NT2/D1 (cell line): ENCODE results near the gene IZUMO1R.

ENCODE experiments used
- SUZ12 ChIP-seq: IDR thresholded peaks from 2 replicates; pipeline ENCODE4 v1.6.1; 2011; ENCODE audit not compliant: insufficient read length, insufficient read depth; ENCODE audit errors: extremely low read depth
- YY1 ChIP-seq: IDR thresholded peaks from 2 replicates; pipeline ENCODE4 v1.6.1; 2011; ENCODE audit not compliant: insufficient read length, insufficient read depth
- ZNF274 ChIP-seq: IDR thresholded peaks from 2 replicates; pipeline ENCODE4 v1.6.1; 2011; ENCODE audit warnings: mild to moderate bottlenecking, low read depth, low read length

DNA sequence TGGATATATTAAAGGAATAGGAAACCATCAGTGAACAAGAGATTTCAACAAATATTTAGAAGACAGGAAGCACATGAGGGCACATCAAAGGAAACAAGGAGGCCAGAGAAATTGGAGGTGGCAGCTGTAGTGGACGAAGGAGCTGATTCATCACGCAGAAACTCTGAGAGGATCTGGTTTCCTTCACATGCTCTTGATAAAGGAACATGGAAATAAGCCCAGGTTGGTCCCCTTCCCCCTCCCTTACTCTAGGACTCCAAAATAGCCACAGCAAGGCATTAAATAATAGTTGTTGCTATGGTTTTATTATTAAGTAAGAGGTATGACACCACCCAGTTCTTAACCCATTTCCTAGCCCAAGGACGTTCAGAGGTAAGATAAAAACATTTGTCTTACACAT lies 11.3 kb downstream of the IZUMO1R start:
- no peak for TF ChIP-seq ZNF274
- TF ChIP-seq SUZ12, result no peak
- no peak for TF ChIP-seq YY1
